HG03354 (cell line): ENCODE results near the gene PRR16.

Experiments used
- ATAC-seq: cut with Tn5 transposase; IDR thresholded peaks from one replicate; pipeline ENCODE4 v1.9.1; 2021; ENCODE audit warnings: mild to moderate bottlenecking; ENCODE audit not compliant: unreplicated experiment, poor library complexity, severe bottlenecking

The PRR16 gene

GRCh38 chr5:120550358-120550757 is 86.3 kb downstream of the PRR16 start:
- ATAC-seq = no peak

GRCh38 chr5:120552638-120553037 is 88.5 kb downstream of the PRR16 start:
- ATAC-seq = no peak

GRCh38 chr5:120555345-120555744 is 91.2 kb downstream of the PRR16 start:
- ATAC-seq = no peak

GRCh38 chr5:120564013-120564412 is 99.9 kb downstream of the PRR16 start:
- no peak for ATAC-seq

GRCh38 chr5:120567066-120567465 is 103.0 kb downstream of the PRR16 start:
- no peak for ATAC-seq

GRCh38 chr5:120567921-120568320 is 103.8 kb downstream of the PRR16 start:
- no peak for ATAC-seq

GRCh38 chr5:120568711-120569110 is 104.6 kb downstream of the PRR16 start:
- ATAC-seq = no peak

GRCh38 chr5:120576588-120576987 is 112.5 kb downstream of the PRR16 start:
- no peak for ATAC-seq

GRCh38 chr5:120582635-120583034 is 118.5 kb downstream of the PRR16 start:
- ATAC-seq = no peak

- no peak for ATAC-seq
Measured at GRCh38 chr5:120586646-120587045, 122.5 kb downstream of the PRR16 start.

- ATAC-seq = no peak
Measured at GRCh38 chr5:120591911-120592310, 127.8 kb downstream of the PRR16 start.

GRCh38 chr5:120599576-120599975 is 135.5 kb downstream of the PRR16 start:
- ATAC-seq = no peak

- ATAC-seq = no peak
Measured at GRCh38 chr5:120600639-120601038, 136.5 kb downstream of the PRR16 start.

GRCh38 chr5:120602033-120602432 is 137.9 kb downstream of the PRR16 start:
- ATAC-seq = no peak

GRCh38 chr5:120604884-120605283 is 140.8 kb downstream of the PRR16 start:
- no peak for ATAC-seq

- ATAC-seq = no peak
Measured at GRCh38 chr5:120605325-120606079, 141.4 kb downstream of the PRR16 start.

GRCh38 chr5:120609570-120609969 is 145.5 kb downstream of the PRR16 start:
- no peak for ATAC-seq

- no peak for ATAC-seq
Measured at GRCh38 chr5:120610145-120610544, 146.0 kb downstream of the PRR16 start.

- no peak for ATAC-seq
Measured at GRCh38 chr5:120613729-120614128, 149.6 kb downstream of the PRR16 start.

GRCh38 chr5:120614531-120615180 is 150.6 kb downstream of the PRR16 start:
- ATAC-seq = no peak

- no peak for ATAC-seq
Measured at GRCh38 chr5:120615967-120616645, 152.0 kb downstream of the PRR16 start.
